HCT116 (cell line): Measurements from ENCODE around the gene PLA1A. TPM values are rescaled to one million over a fixed set of nuclear protein-coding genes. Genes with fewer than 3 reads are reported as not detected.

Experiments used
- ATAC-seq: fragments of 200-7000 bp; cut with Tn5 transposase; 2 replicates; pipeline ENCODE4 v1.9.1; 2020; ENCODE audit warnings: mild to moderate bottlenecking, moderate library complexity
- BruUV-seq: library from RNA; stranded (reverse); fragments of 400-500 nt; replicated peaks from 2 replicates; lab custom pipeline; 2021; lab: Mats Ljungman, UMichigan
- CTCF ChIA-PET: fragments of 300-600 bp; sonication (Branson Sonifier 250); formaldehyde crosslinking; loops from one replicate; lab custom pipeline; 2021; ENCODE audit warnings: antibody characterized with exemption; lab: Charles Lee
- POLR2A ChIA-PET: fragments of 300-600, 350-600 bp; sonication (Branson Sonifier 250); formaldehyde crosslinking; loops from one replicate; lab custom pipeline; 2021; ENCODE audit warnings: antibody characterized with exemption; lab: Charles Lee
- RAD21 ChIA-PET, 2 experiments: fragments of 300-600 bp; sonication (Branson Sonifier 250); formaldehyde crosslinking; loops; one replicate each; lab custom pipeline; 2023; ENCODE audit warnings: low total read pairs in 2 of 2; ENCODE audit not compliant: uncharacterized antibody in 2 of 2, unreplicated experiment in 2 of 2, low non-redundant PET in 1 of 2; lab: Charles Lee
- DNase-seq: peaks from one replicate; pipeline ENCODE4 v3.0.0-alpha.2; 2010; ENCODE audit warnings: low read depth, low spot score
- H2AFZ ChIP-seq: fragments of 200-600 bp; shearing (Covaris generic), sonication (generic); 2 replicates; pipeline ENCODE4 v1.6.1; 2017; ENCODE audit warnings: low read depth, mixed run types, mixed read lengths, antibody characterized with exemption, low read length; ENCODE audit not compliant: poor library complexity, severe bottlenecking
- H3K27ac ChIP-seq: 2 replicates; pipeline ENCODE4 v1.5.1; 2012; ENCODE audit warnings: low read depth, low read length
- H3K27me3 ChIP-seq: fragments of 200-600 bp; sonication (generic); 2 replicates; pipeline ENCODE4 v1.6.1; 2016; ENCODE audit warnings: mixed run types, low read length, mixed read lengths; ENCODE audit not compliant: insufficient read depth
- H3K36me3 ChIP-seq, 2 experiments: fragments of 200-500 bp in 1 of 2; fragments of 200-600 bp in 1 of 2; sonication (Bioruptor generic) in 1 of 2; sonication (generic) in 1 of 2; 2 replicates each; pipeline versions ENCODE4 v1.5.1 to v1.6.1; 2014 to 2016; ENCODE audit warnings: low read length in 2 of 2, inconsistent platforms in 1 of 2, mixed read lengths in 1 of 2, mixed run types in 1 of 2; ENCODE audit not compliant: insufficient read depth in 2 of 2, control insufficient read depth in 1 of 2
- H3K4me1 ChIP-seq, 2 experiments: fragments of 200-600 bp in 1 of 2; sonication (generic) in 1 of 2; 2 replicates each; pipeline versions ENCODE4 v1.5.1 to v1.6.1; 2012 to 2017; ENCODE audit warnings: low read length in 2 of 2, inconsistent platforms in 1 of 2, mild to moderate bottlenecking in 1 of 2, mixed read lengths in 1 of 2, mixed run types in 1 of 2, moderate library complexity in 1 of 2; ENCODE audit not compliant: insufficient read depth in 2 of 2, control insufficient read depth in 1 of 2
- H3K4me2 ChIP-seq: fragments of 200-600 bp; sonication (generic); 2 replicates; pipeline ENCODE4 v1.6.1; 2017; ENCODE audit warnings: mixed run types, low read length, mixed read lengths
- H3K4me3 ChIP-seq, 2 experiments: fragments of 200-600 bp in 1 of 2; sonication (generic) in 1 of 2; replicated peaks in 1 of 2; 2 replicates each; pipeline ENCODE4 v1.5.1; 2011 to 2016; ENCODE audit warnings: low read length in 2 of 2, control low read depth in 1 of 2, low read depth in 1 of 2, mild to moderate bottlenecking in 1 of 2, mixed read lengths in 1 of 2, mixed run types in 1 of 2
- H3K79me2 ChIP-seq: fragments of 200-600 bp; sonication (generic); 2 replicates; pipeline ENCODE4 v1.6.1; 2017; ENCODE audit warnings: mild to moderate bottlenecking, mixed run types, low read length, moderate library complexity, mixed read lengths; ENCODE audit not compliant: insufficient read depth
- H3K9ac ChIP-seq: fragments of 200-600 bp; sonication (generic); 2 replicates; pipeline ENCODE4 v1.6.1; 2016; ENCODE audit warnings: low read length, mixed read lengths
- H3K9me2 ChIP-seq: fragments of 200-600 bp; sonication (generic), shearing (Covaris generic); 2 replicates; pipeline ENCODE4 v1.6.1; 2017; ENCODE audit warnings: mixed run types, mild to moderate bottlenecking, moderate library complexity; ENCODE audit not compliant: insufficient read depth
- H3K9me3 ChIP-seq, 2 experiments: fragments of 200-500 bp in 1 of 2; fragments of 200-600 bp in 1 of 2; sonication (Bioruptor generic) in 1 of 2; sonication (generic) in 1 of 2; 2 replicates each; pipeline ENCODE4 v1.6.1; 2014 to 2017; ENCODE audit warnings: low read length in 2 of 2, mixed read lengths in 2 of 2, inconsistent platforms in 1 of 2, low read depth in 1 of 2, mild to moderate bottlenecking in 1 of 2, mixed run types in 1 of 2, moderate library complexity in 1 of 2; ENCODE audit not compliant: control insufficient read depth in 1 of 2, insufficient read depth in 1 of 2
- H4K20me1 ChIP-seq: fragments of 200-600 bp; sonication (generic), shearing (Covaris generic); 2 replicates; pipeline ENCODE4 v1.6.1; 2017; ENCODE audit warnings: mixed run types, mild to moderate bottlenecking, moderate library complexity; ENCODE audit not compliant: insufficient read depth
- CBX3 ChIP-seq: IDR thresholded peaks from 2 replicates; pipeline ENCODE4 v1.6.1; 2012; ENCODE audit warnings: low read depth
- CEBPB ChIP-seq: IDR thresholded peaks from 2 replicates; pipeline ENCODE4 v1.6.1; 2012; ENCODE audit warnings: low read depth
- CTCF ChIP-seq, 3 experiments: fragments of 200-600 bp in 1 of 3; sonication (generic) in 1 of 3; IDR thresholded peaks in 2 of 3; conservative IDR thresholded peaks in 1 of 3; 2 replicates each; pipeline ENCODE4 v1.5.1; 2012 to 2017; ENCODE audit warnings: low read depth in 2 of 3, low read length in 2 of 3, antibody characterized with exemption in 1 of 3, borderline replicate concordance in 1 of 3, control low read depth in 1 of 3, mild to moderate bottlenecking in 1 of 3, mixed read lengths in 1 of 3, mixed run types in 1 of 3, moderate library complexity in 1 of 3; ENCODE audit not compliant: insufficient read depth in 1 of 3
- EGR1 ChIP-seq: IDR thresholded peaks from 2 replicates; pipeline ENCODE4 v1.6.1; 2012; ENCODE audit warnings: low read depth
- ELF1 ChIP-seq: IDR thresholded peaks from 2 replicates; pipeline ENCODE4 v1.6.1; 2012; ENCODE audit warnings: low read depth, borderline replicate concordance
- EZH2phosphoT487 ChIP-seq: fragments of 200-600 bp; IDR thresholded peaks from 2 replicates; pipeline ENCODE4 v1.6.1; 2018; ENCODE audit warnings: antibody characterized with exemption, borderline replicate concordance
- JUND ChIP-seq: IDR thresholded peaks from 2 replicates; pipeline ENCODE4 v1.6.1; 2012
- POLR2A ChIP-seq: IDR thresholded peaks from 2 replicates; pipeline ENCODE4 v1.7.0; 2011; ENCODE audit warnings: borderline replicate concordance; ENCODE audit not compliant: insufficient read depth, insufficient read length; ENCODE audit errors: extremely low read depth
- RAD21 ChIP-seq: IDR thresholded peaks from 2 replicates; pipeline ENCODE4 v1.6.1; 2012; ENCODE audit warnings: low read depth, mild to moderate bottlenecking
- SP1 ChIP-seq: IDR thresholded peaks from 2 replicates; pipeline ENCODE4 v1.6.1; 2012; ENCODE audit warnings: low read depth
- SRF ChIP-seq: IDR thresholded peaks from 2 replicates; pipeline ENCODE4 v1.6.1; 2012; ENCODE audit warnings: low read depth
- YY1 ChIP-seq: IDR thresholded peaks from 2 replicates; pipeline ENCODE4 v1.6.1; 2011; ENCODE audit warnings: low read length, low read depth, moderate library complexity, mild to moderate bottlenecking; ENCODE audit not compliant: insufficient replicate concordance; ENCODE audit errors: extremely low read depth
- intact Hi-C: fragments of 100-400 bp; cut with micrococcal nuclease; formaldehyde crosslinking; loops from 2 replicates; pipeline ENCODE4 v1.10.0; 2022
- total RNA-seq: library from RNA; stranded (reverse); gene quantifications from one replicate; pipeline ENCODE4 v1.2.1, GENCODE V29; 2021; ENCODE audit not compliant: unreplicated experiment
- TF ChIP-seq, protein P1 (sequence below): IDR thresholded peaks from 2 replicates; pipeline ENCODE4 v1.6.1; 2011; ENCODE audit warnings: mild to moderate bottlenecking, low read length, moderate library complexity; ENCODE audit not compliant: insufficient replicate concordance; ENCODE audit errors: extremely low read depth

PLA1A gene
- total RNA-seq, 1 experiment from 2014 or later, result not detected

GRCh38 chr3:119652306-119653033 is 54.8 kb downstream of the PLA1A start:
- no peak for ATAC-seq
- ChIA-PET POLR2A (no interaction called here), RAD21 (no interaction called here)

More at GRCh38 chr3:119652306-119653033, 54.8 kb downstream of the PLA1A start:
- intact Hi-C loops, result no loop called here
- DNase-seq, result no peak
- H3K4me2 ChIP-seq, result no peak overlapping the region
- H3K9me3 ChIP-seq, result no peaks in the 10 kb centered on the region
- H4K20me1 ChIP-seq, result no peaks in the 10 kb centered on the region
- H3K9me2 ChIP-seq, result no peaks in the 10 kb centered on the region
- no peak overlapping the region for H3K9ac ChIP-seq
- CTCF ChIA-PET, result no interaction called here
- H3K27me3 ChIP-seq, result no peaks in the 10 kb centered on the region; the same call in 1 of the 2 replicates
- H2AFZ ChIP-seq, result no peak overlapping the region
- BruUV-seq, result no TSS peak
- no peak overlapping the region for H3K4me3 ChIP-seq
- H3K79me2 ChIP-seq, result no peaks in the 10 kb centered on the region
- H3K4me1 ChIP-seq, result no peaks in the 10 kb centered on the region
- no peaks in the 10 kb centered on the region for H3K36me3 ChIP-seq
- no peak overlapping the region for H3K27ac ChIP-seq
- TF ChIP-seq POLR2A (no peak), ELF1 (no peak), CEBPB (no peak), CTCF (IDR thresholded peaks at IDR 0.05 in 2 of 3, conservative IDR thresholded peaks at IDR 0.05 in 1 of 3; ENCODE audit: borderline replicate concordance in 1 of 3, insufficient read depth in 1 of 3, low read depth in 2 of 3, low read length in 2 of 3) (no peak), RAD21 (no peak), EZH2phosphoT487 (no peak), EGR1 (no peak), YY1 (no peak), SRF (no peak), SP1 (no peak), JUND (no peak), CBX3 (no peak)
- TF ChIP-seq, protein P1, sequence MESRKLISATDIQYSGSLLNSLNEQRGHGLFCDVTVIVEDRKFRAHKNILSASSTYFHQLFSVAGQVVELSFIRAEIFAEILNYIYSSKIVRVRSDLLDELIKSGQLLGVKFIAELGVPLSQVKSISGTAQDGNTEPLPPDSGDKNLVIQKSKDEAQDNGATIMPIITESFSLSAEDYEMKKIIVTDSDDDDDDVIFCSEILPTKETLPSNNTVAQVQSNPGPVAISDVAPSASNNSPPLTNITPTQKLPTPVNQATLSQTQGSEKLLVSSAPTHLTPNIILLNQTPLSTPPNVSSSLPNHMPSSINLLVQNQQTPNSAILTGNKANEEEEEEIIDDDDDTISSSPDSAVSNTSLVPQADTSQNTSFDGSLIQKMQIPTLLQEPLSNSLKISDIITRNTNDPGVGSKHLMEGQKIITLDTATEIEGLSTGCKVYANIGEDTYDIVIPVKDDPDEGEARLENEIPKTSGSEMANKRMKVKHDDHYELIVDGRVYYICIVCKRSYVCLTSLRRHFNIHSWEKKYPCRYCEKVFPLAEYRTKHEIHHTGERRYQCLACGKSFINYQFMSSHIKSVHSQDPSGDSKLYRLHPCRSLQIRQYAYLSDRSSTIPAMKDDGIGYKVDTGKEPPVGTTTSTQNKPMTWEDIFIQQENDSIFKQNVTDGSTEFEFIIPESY, result no peak
